HG02678 (cell line): Measurements from ENCODE around the gene BLID.

Experiments
- ATAC-seq: cut with Tn5 transposase; IDR thresholded peaks from one replicate; pipeline ENCODE4 v1.9.1; 2021; ENCODE audit warnings: mild to moderate bottlenecking, moderate library complexity; ENCODE audit not compliant: unreplicated experiment

The BLID gene

GRCh38 chr11:122115524-122116379, at the start of gene BLID:
BLID (minus strand) TSS chr11:122116215; CDS start chr11:122115922, 293 bp downstream.
- no peak for ATAC-seq

- no peak for ATAC-seq
Observed at GRCh38 chr11:122163053-122163819, 47.2 kb upstream of the BLID start.

GRCh38 chr11:122162095-122162494, 46.1 kb upstream of the BLID start:
- ATAC-seq: no peak

GRCh38 chr11:122160841-122161590, 45.0 kb upstream of the BLID start:
- ATAC-seq: no peak

GRCh38 chr11:122159861-122160260, 43.8 kb upstream of the BLID start:
- no peak for ATAC-seq

GRCh38 chr11:122159173-122159721, 43.2 kb upstream of the BLID start:
- no peak for ATAC-seq

GRCh38 chr11:122158171-122158570, 42.2 kb upstream of the BLID start:
- ATAC-seq: no peak

- ATAC-seq: no peak
Observed at GRCh38 chr11:122157653-122158161, 41.7 kb upstream of the BLID start.

GRCh38 chr11:122156940-122157382, 40.9 kb upstream of the BLID start:
- no peak for ATAC-seq

GRCh38 chr11:122155765-122156527, 39.9 kb upstream of the BLID start:
- no peak for ATAC-seq

GRCh38 chr11:122154994-122155393, 39.0 kb upstream of the BLID start:
- ATAC-seq: no peak

GRCh38 chr11:122154227-122154626, 38.2 kb upstream of the BLID start:
- ATAC-seq: no peak

GRCh38 chr11:122153746-122154145, 37.7 kb upstream of the BLID start:
- ATAC-seq: no peak

GRCh38 chr11:122150216-122151124, 34.5 kb upstream of the BLID start:
- no peak for ATAC-seq

- ATAC-seq: no peak
Observed at GRCh38 chr11:122149202-122149601, 33.2 kb upstream of the BLID start.

GRCh38 chr11:122146475-122146874, 30.5 kb upstream of the BLID start:
- ATAC-seq: no peak

GRCh38 chr11:122145715-122146274, 29.8 kb upstream of the BLID start:
- ATAC-seq: no peak

GRCh38 chr11:122144752-122145151, 28.7 kb upstream of the BLID start:
- ATAC-seq: no peak

GRCh38 chr11:122141725-122142124, 25.7 kb upstream of the BLID start:
- ATAC-seq: no peak
